Inflammatory macrophage (primary cell): Measurements from ENCODE around the gene AFG3L2.
"Not testable (repeated sequence)": the region's sequence is repeated elsewhere in the genome, so short reads cannot be mapped to it uniquely, and the experiment has no call there.

Source experiments
- DNase-seq, 2 donors: peaks; one replicate each; pipeline ENCODE4 v3.0.0-alpha.2; 2020 to 2022

The AFG3L2 gene

GRCh38 chr18:12397254-12397653 lies 20.2 kb upstream of the AFG3L2 start:
- DNase-seq, result no peak

- DNase-seq, result peak; percentile 54 to 68
Measured at GRCh38 chr18:12394428-12394827, 17.4 kb upstream of the AFG3L2 start.

DNA sequence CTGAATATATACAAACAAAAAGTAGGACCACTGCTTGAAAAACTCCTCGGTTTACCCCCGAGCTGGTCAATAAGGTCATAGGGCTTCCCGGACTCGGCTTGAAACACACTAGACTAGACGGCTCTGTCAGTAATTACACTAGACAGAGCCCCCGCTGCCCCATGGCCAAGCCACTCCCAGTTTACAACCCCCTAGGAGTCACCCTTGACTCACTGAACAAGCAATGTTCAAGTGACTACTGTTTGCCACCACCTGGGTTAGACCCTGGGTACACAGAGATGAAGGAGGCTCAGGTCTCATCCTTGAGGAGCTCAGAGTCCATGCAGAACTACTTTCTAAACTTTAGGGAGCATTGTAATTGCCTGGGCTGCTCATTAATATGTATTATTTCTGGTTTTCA lies 17.0 kb upstream of the AFG3L2 start:
- no peak for DNase-seq

- DNase-seq, result no peak
Measured at GRCh38 chr18:12393510-12393909, 16.5 kb upstream of the AFG3L2 start.

DNA sequence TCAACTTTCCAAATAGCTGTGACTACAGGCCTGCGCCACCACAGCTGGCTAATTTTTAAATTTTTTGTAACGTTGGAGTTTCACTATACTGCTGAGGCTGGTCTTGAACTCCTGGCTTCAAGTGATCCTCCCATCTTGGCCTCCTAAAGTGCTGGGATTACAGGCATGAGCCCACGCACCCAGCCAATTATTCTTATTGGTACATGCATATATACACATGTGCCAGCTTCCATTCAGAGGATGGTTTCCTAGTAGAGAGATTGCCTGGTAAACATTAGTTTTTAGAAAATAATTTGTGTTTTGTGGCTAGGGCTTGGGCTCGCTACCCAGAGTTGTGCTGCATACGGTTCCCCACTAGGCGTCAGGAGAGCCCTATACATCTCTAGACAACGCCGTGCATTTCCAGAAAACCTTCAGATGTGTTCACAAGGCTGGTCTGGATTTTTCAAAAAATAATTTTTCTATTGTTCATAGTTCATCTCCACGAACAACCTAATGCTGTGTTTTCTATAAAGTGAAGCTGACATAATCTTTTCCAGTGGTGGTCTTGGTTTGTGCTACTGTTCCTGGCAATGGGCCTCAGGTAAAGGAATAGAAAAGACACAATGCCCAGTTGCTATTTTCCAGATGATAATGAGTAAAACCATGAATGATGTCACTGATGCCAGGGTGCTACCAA lies 14.6 kb upstream of the AFG3L2 start:
- peak; percentile 58 to 73 for DNase-seq

DNA sequence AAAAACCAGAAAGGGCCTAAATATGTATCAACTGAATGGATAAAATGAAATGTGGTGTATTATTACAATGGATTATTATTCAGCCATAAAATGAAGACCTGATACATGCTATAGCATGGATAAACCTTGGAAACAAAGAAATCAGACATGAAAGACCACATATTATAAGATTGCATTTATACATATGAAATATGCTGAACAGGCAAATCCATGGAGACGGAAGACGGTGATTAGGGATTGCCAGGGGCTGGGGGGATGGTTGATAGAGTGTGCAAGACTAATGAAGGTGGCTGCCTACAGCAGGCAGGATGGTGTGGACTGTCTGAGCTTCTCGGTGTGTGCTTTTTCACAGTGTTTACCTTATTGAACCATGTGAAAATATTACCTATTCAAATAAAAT lies 11.4 kb upstream of the AFG3L2 start:
- no peak for DNase-seq

DNA sequence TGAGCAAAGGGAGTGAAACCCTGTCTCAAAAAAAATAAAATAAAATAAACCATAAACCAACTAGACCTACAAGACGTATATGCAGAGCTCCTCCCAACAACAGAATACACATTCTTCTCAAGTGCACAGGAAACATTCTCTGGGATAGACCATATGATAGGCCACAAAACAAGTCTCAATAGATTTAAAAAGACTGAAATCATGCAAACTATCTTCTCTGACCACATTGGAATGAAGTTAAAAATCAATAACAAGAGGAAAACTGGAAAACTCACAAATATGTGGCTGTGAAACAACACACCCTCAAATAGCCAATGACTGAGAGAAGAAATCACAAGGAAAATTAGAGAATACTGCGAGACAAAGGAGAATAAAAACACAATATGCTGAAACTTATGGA lies 7.2 kb upstream of the AFG3L2 start:
- DNase-seq, result no peak

DNA sequence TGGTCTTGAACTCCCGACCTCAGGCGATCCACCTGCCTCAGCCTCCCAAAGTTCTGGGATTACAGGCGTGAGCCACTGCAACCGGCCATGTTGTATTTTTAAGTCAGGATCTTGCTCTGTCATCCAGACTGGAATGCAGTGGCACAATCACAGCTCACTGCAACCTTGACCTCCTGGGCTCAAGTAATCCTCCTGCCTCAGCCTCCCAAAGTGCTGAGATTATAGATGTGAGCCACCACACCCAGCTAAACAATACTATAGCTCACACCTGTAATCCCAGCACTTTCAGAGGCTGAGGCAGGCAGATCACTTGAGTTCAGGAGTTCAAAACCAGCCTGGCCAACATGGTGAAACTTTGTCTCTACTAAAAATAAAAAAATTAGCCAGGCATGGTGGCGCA lies 6.7 kb upstream of the AFG3L2 start:
- not testable (repeated sequence) for DNase-seq

GRCh38 chr18:12382221-12382814 lies 5.3 kb upstream of the AFG3L2 start:
- not testable (repeated sequence) for DNase-seq

- DNase-seq, result not testable (repeated sequence)
Measured at GRCh38 chr18:12378198-12378558, 1.2 kb upstream of the AFG3L2 start.

- DNase-seq, result no peak
Measured at GRCh38 chr18:12377556-12378197, 650 bp upstream of the AFG3L2 start.

GRCh38 chr18:12376034-12376753 lies 833 bp downstream of the AFG3L2 start:
- peak in 1 of 2 donors; percentile 11 for DNase-seq

DNA sequence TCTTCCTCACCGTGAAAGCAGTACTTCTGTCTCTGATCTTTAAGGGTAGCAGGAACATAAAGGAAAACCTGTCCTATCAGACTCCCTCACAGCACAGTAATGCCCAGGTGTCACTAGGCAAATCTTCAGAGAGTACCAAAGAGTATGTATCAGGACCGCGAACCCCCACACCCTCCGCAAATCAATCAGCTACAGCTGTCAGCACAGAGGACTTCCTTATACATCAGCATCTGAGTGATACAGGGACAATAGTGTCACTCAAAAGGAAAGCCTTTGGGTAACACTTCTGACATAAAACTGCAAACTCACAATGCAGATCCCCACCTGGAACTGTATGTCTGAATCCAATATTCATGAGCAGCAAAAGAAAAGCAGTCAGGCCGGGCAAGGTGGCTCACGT lies 2.6 kb downstream of the AFG3L2 start:
- no peak for DNase-seq

- DNase-seq, result no peak
Measured at GRCh38 chr18:12373771-12374116, 3.3 kb downstream of the AFG3L2 start.

DNA sequence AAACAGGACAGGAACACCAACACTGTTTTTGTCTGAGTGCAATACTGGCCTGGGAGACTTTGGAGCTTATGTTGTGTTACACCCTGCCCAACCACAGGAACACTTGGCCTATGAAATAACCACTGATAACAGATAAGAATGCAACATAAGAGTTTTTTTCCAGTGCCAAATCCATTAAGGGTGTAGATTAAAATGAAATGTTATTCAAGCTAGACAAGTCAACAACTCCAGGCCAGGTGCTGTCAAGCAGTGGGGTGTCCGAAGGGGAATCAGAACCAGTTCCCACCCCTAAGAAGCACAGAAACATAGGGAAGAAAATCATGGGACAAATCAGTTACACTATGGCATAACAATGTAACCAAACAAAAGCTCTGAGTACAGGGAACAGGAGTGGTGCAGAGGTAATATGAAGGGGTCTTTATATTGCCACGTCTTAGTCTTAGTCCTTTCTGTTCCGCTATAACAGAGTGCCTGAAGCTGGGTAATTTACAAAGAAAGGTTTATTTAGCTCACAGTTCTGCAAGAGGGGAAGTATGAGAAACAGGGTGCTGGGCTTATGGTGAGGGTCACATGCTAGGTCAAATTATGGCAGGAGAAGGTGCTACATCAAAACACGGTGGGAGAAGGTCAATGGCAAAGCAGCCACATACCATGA lies 3.8 kb downstream of the AFG3L2 start:
- no peak for DNase-seq

GRCh38 chr18:12372406-12372805 lies 4.6 kb downstream of the AFG3L2 start:
- no peak for DNase-seq

DNA sequence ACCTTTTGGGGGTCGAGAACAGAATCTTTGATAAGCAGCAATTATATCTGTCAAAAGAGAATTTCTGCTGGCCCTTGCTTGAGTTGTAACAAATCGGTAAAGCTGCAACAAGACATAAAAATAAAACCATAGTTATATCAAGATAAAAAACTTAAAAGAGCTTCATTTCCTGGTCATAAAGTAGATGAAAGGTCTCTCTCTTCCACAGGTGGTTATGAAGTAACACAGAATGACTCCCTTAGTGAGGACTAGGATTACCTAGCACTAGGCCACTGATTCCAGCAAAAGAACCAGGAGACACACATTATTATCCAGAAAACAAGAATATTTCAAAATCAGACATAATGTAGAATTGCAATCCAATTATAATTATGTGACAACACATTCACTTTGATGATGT lies 5.4 kb downstream of the AFG3L2 start:
- no peak for DNase-seq

- DNase-seq, result no peak
Measured at GRCh38 chr18:12369211-12369610, 7.8 kb downstream of the AFG3L2 start.

DNA sequence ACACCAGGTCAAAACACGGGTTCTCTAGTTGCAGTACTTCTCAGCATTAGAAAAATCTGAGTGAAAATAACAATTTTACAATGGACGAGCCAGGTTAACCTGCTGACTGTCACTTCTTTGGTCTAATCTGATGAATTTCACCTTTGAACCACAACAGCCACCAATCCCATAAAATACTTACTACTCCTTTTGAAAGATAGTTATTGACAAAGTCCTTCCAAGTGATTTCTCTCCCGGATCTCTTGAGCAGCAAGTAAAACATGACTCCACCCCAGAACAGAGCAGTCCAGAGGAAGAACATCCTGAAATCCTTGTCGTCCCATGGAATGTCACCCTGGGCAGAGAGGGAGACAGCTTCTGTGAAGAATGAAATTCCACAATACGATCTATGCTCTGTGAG lies 10.2 kb downstream of the AFG3L2 start:
- DNase-seq, result no peak

GRCh38 chr18:12366379-12366778 lies 10.6 kb downstream of the AFG3L2 start:
- DNase-seq, result no peak

GRCh38 chr18:12362473-12363174 lies 14.4 kb downstream of the AFG3L2 start:
- no peak for DNase-seq

- no peak for DNase-seq
Measured at GRCh38 chr18:12361770-12362378, 15.2 kb downstream of the AFG3L2 start.
